GM19025 (cell line): ENCODE results near the gene COX7A1.
"Not testable (repeated sequence)": the region's sequence is repeated elsewhere in the genome, so short reads cannot be mapped to it uniquely, and the experiment has no call there.

Source experiments
- ATAC-seq: cut with Tn5 transposase; IDR thresholded peaks from one replicate; pipeline ENCODE4 v1.9.1; 2021; ENCODE audit warnings: mild to moderate bottlenecking, low read depth, moderate library complexity; ENCODE audit not compliant: unreplicated experiment

The COX7A1 gene

DNA sequence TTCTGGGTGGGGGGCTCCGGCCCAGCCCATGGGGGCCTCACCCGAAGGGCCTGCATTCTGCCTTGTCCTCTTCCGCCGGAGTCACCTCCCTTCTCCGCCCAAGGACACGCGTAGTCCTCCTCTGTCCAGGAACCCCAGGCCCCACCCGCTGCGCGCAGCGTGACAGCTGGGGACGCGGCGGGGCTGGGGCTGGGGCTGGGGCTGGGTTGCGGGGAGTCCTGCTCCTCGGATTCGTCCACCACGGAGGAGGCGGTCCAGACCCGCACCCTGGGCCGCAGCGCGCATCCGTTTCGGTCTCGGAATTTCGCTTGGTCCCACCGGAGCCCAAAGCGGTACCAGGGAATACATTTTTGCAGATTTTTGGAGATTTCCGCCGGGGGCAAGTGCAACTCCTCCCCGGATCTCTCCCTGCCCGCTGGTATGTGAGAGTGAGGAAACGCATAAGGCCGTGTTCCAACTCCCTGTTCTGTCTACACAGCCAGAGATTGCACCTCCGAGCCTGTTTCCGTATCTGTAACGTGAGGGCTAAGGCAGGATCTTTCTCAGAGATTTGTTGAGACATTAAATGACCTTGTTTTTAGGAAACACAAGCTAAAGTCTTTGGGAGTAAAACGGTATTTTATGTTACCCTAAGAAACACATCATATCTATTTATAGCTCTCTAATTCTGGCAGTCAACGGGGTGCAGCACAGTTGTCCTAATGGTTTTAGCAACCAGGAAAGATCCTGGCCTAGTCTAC is at the start of gene COX7A1:
TSS of gene COX7A1 (minus strand) at position 96 of the 740 bp plus-strand sequence. CDS start at position 56, 40 bp downstream.
- ATAC-seq: no peak

DNA sequence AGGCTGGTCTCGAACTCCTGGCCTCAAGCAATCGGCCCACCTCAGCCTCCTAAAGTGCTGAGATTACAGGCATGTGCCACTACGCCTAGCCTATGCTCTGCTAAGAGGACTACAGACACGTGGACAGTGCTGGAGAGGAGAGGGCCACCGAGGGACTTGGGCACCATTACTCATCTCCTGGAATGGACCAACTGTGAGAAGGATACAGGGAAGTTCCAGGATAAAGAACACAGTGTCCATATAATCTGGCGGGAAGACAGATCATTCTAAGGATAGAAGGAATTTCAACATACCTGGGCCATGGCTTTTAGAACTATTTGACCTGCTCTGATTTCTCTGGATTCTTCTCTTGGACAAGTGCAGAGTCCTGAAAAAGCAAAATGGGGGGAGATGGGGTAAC is 49.4 kb upstream of the COX7A1 start:
- no peak for ATAC-seq

DNA sequence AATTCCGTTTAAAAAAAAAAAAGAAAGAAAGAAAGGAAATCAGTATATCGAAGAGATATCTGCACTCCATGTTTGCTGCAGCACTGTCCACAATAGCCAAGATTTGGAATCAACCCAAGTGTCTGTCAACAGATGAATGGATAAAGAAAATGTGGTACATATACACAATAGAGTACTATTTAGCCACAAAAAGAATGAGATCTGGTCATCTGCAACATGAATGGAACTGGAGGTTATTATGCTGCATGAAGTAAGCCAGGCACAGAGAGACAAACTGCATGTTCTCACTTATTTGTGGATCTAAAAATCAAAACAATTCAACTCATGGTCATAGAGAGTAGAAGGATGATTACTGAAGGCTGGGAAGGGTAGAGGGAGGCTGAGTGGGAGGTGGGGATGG is 45.9 kb upstream of the COX7A1 start:
- no peak for ATAC-seq

DNA sequence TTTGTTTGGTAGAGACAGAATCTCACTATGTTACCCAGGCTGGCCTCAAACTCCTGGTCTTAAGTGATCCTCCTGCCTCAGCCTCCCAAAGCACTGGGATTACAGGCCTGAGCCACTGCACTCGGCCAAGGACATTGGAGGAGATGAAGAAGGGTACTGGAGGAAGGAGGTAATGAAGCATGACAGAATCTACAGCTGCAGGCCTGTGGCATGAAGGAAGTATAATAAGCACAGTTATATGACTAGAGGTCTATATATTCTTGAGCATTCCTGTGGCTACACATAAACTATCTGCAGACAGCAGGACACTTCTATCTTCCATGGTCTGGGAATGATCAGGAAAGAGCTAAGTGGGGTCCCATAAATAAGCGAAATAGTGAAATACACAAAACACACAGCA is 44.0 kb upstream of the COX7A1 start:
- no peak for ATAC-seq

DNA sequence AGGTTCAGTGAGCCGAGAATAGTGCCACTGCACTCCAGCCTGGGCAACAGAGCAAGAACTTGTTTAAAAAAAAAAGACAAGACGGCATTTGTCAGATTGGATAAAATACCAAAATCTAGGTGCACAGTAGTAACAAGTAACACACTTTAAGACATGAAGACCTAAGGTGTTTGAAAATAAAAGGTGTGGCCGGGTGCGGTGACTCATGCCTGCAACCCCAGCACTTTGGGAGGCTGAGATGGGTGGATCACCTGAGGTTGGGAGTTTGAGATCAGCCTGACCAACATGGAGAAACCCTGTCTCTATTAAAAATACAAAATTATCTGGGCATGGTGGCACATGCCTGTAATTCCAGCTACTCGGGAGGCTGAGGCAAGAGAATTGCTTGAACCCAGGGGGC is 34.5 kb upstream of the COX7A1 start:
- not testable (repeated sequence) for ATAC-seq

DNA sequence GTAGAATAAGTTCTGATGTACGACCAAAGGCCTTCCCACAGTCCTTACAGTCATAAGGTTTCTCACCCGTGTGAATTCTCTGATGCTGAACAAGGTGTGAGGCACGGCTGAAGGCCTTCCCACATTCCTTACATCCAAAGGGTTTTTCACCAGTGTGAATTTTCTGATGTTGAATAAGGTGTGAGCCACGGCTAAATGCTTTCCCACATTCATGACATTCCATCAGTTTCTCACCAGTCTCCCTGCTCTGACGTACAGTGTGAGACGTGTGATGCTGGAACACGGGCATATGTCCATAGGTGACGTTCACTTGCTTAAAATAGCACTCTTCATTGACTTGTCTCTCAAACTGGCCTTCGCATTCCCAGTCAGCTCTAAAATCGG is 31.0 kb upstream of the COX7A1 start:
- ATAC-seq: no peak

DNA sequence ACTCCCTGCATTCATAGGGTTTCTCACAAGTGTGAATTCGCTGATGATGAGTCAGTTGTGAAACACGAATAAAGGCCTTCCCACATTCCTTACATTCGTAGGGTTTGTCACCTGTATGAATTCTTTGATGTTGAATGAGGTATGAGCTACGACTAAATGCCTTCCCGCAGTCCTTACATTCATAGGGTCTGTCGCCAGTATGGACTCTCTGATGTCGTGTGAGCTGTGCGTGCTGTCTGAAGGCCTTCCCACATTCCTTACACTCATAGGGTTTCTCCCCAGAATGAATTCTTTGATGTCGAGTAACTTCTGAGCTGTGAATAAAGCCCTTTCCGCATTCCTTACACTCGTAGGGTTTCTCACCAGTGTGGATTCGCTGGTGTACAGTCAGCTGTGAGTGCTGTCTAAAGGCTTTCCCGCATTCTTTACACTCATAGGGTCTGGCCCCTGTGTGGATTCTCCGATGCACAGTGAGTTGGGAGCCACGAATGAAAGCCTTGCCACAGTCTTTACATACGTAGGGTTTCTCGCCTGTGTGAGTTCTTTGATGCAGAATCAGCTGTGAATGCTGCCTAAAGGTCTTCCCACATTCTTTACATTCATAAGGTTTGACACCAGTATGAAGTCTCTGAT is 30.5 kb upstream of the COX7A1 start:
- no peak for ATAC-seq

DNA sequence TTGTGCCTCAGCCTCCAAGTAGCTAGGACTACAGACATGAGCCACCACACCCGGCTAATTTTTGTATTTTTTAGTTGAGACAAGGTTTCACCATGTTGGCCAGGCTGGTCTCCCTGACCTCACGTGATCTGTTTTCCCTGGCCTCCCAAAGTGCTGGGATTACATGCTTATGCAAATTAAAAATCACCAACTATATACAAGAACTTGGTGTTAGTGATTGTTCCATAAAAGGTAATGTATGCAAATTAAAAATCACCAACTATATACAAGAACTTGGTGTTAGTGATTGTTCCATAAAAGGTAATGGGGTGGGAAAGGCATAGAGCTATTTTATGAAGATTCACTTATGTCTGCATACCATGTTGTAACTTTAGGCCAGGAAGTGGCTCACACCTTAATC is 26.8 kb upstream of the COX7A1 start:
- not testable (repeated sequence) for ATAC-seq

DNA sequence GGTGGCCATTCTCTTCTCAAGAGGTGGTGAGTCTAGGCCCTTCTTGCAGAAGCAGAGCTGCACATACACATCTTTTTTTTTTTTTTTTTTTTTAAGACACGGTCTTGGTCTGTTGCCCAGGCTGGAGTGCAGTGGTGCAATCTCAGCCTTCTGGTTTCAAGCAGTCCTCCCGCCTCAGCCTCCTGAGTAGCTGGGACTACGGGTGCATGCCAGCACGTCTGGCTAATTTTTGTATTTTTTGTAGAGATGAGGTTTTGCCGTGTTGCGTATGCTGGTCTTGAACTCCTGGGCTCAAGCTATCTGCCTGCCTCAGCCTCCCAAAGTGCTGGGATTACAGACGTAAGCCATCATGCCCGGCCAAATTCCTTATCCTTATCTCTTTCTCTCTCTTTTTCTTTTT is 21.6 kb upstream of the COX7A1 start:
- not testable (repeated sequence) for ATAC-seq

DNA sequence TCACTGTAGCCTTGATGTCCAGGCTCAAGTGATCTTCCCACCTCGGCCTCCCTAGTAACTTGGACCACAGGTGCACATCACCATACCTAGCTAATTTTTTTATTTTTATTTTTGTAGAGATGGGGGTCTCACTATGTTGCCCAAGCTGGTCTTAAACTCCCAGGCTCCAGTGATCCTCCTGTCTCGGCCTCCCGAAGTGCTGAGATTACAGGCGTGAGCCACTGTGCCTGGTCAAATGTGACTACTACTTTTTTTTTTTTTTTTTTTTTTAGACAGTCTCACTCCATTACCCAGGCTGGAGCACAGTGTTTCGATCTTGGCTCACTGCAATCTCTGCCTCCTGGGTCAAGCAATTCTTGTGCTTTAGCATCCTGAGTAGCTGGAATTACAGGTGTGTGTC is 20.6 kb upstream of the COX7A1 start:
- ATAC-seq: no peak

DNA sequence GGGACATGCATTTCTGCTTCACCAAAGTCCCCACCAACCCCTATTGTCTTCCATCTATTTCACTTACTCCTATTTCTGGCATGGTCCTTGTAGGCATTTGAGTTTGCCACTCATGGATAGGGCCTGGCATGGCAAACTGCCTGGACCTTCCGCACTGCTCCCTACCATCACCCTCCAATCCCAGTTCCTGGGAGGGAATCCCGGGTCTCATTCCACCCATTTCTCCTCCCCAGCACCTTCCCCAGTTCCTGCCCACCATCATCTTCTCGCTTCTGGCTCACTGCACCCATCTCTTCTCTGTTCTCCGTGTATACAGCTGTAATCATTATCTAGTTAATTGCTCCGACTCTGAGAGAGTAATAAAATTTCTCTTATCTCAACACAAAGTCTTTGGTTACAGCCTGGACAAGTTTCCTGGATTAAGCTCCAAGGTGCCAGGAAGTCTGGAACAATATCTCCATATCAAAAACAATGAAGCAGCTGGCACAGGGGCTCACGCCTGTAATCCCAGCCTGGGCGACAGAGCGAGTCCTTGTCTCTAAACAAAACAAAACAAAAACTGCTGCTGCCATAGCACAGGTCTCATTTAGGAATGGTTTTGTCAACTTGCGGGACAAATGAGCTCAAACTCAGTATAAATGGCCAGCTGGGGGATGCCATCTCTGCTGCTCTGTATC is 17.0 kb upstream of the COX7A1 start:
- no peak for ATAC-seq

DNA sequence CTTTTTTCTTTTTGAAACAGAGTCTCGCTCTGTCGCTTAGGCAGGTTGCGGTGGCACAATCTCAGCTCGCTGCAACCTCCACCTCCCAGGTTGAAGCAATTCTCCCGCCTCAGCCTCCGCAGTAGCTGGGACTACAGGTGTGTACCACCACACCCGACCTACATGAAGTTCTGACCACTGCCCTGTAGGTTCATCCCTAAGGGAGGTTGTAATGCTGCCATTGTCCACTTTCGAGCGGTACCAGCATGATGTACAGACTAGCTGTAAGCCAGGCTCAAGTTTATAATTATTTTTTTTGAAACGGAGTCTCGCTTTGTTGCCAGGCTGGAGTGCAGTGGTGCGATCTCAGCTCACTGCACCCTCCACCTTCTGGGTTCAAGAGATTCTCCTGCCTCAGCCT is 11.6 kb upstream of the COX7A1 start:
- ATAC-seq: no peak

DNA sequence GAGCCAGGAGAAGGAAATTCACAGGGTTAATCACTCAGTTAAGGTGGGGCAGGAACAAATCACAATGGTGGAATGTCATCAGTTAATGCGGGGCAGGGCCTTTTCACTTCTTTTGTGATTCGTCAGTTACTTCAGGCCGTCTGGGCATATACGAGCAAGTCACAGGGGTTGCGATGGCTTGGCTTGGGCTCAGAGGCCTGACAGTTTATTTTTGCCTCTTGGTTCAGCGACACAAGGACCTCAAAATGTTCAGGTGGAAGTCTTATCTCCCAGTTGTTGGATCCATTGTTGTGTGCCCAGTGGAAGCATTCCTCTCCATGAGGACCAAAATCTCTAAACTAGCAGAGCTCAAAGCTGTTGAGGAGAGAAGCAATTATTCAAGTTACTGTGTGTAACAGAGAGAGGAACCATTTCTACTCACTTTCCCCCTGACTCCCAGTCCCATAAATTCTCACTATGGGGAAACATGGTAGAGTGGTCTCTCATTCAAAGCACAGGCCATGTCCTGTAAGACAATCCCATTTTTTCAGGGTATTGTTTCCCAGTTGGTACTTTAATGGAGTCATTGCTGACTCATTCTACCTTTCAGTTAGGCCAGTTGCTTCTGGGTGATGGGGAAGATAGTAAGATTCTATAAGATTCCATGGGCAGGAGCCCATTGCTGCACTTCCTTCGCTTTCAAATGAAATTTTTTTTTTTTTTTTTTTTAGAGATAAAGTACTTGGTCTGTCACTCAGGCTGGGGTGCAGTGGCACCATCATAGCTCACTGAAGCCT is 8.8 kb upstream of the COX7A1 start:
- no peak for ATAC-seq

DNA sequence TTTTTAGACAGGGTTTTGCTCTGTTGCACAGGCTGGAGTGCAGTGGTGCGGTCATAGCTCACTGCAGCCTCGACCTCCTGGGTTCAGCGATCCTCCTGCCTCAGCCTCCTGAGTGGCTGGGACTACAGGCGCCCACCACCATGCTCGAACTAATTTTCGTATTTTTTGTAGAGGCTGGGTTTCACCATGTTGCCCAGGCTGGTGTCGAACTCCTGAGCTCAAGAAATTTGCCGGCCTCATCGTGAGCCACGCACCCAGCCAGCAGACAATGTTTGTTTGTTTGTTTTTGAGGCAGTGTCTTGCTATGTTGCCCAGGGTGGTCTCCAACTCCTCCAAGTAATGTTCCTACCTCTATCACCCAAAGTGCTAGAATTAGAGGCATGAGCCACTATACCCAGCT is 879 bp upstream of the COX7A1 start:
- no peak for ATAC-seq

DNA sequence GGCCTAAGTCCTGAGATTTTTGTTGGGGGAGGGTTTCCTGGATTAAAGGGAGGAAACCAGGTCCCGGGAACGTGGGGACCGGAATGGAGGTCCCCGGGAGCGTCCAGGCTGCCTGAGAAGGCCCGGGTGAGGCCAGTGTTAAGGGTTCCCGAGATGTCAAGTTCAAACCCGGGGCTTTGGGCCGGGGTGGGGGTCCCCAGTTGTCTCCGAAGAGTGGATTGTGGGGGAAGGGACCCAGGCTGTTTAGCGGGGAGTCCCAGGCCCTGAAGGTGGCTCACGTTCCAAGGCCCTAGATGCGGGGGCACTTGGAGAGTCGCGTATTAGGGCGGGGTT is 262 bp downstream of the COX7A1 start:
- no peak for ATAC-seq

DNA sequence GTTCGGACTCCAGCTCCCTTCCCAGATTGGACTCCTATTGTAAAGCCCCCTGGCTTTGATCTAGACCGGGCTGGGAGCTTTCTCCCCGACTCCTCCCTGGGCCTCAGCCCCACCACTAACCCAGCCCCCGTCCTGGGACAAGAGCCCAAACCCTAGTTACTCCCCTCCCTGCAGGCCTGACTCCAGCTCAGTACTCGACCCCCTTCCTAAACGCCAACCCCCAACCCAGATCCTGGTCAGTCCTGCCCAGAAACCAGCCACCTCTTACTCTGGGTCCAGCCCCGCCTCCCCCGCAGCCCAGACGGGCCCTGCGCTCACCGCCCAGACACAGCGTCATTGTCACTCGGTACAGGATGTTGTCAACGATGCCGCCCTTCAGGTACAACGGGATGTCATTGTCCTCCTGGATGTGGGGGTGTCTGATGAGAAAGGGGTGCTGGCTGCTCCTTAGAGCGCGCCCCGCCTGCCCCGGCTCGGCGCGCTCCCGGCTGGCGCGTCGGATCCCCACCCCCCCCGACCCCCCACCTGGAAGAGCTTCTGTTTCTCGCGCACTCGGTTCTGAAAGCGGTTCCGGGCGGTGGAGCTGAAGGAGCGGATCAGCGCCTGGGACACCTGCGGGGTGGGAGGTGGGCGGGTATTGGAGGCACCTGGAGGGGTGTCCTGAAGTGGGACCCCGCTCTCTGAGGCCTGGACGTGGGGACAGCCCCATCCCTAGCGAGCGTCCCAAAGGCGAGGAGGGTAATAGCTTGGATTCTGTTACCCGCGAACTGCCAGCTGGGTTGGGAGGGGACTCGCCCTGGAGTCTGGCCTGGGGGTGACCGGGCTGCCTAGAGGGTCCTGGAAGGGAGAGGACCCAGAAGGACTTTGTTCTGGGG is 866 bp downstream of the COX7A1 start:
- ATAC-seq: no peak

DNA sequence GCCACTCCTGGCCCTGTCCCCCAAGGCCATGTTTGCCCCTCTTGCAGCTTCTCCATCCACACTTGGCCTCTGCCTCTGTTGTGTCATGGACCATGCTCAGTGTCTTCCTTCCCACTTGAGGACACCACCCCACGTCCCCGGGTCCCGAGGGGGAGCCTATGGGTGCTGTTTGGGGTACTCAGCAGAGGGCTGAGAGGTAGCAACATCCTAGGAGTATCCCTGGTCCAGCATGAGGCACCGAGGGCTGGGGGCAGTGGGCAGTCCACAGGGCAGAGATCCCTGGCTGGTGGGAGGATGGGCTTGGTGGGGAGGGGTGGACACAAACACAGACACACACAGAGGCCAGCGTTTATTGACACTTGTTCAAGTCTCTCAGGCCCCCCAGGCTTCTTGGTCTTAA is 1.7 kb downstream of the COX7A1 start:
- ATAC-seq: no peak

DNA sequence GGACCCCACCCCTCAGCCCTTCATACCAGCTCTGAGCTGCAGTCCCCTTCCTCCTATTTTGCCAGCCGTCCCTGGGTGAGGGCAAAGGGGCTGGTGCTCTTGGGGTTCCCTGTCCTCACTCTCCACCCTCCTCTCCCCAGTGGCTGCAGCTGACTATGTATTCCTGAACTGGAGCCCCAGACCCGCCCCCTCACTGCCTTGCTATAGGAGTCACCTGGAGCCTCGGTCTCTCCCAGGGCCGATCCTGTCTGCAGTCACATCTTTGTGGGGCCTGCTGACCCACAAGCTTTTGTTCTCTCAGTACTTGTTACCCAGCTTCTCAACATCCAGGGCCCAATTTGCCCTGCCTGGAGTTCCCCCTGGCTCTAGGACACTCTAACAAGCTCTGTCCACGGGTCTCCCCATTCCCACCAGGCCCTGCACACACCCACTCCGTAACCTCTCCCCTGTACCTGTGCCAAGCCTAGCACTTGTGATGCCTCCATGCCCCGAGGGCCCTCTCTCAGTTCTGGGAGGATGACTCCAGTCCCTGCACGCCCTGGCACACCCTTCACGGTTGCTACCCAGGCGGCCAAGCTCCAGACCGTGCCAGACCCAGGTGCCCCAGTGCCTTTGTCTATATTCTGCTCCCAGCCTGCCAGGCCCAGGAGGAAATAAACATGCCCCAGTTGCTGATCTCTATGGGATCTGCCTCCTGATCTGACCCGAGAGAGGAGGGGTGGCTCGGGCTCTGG is 2.4 kb downstream of the COX7A1 start:
- ATAC-seq: no peak

DNA sequence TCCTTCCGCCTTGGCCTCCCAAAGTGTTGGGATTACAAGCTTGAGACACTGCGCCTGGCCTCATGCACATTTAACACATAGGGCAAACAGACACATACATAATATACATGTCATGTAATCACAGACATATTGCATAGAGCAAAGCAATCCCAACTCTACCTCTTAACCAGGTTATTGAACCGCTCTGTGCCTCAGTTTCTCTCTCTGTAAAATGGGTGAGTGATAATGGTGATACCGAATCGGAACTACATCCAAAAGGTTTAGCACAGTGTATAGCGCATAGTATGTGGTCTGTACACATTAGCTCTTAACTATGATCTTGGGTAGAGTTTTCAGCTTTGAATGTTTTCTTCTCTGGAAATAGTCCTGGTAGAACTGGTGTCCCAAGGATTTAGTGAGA is 7.6 kb downstream of the COX7A1 start:
- ATAC-seq: no peak

DNA sequence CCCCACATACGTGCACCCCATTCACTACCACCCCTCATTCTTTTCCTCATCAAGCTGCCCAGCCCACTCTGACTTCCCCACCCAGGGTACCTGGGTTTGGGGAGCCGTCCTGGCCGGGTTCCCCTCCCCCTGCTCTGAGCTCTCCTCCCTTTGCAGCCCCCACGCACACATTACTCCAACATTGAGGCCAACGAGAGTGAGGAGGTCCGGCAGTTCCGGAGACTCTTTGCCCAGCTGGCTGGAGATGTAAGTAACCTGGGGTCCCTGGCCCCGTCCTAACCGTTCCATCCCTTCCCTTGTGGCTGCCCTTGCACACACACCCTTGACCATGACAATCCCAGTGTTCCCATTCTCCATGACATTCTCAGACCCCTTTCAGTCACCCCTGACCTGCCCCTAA is 9.8 kb downstream of the COX7A1 start:
- ATAC-seq: no peak
